ENCODE measurements around the gene MKX. TPM values are rescaled to one million over a fixed set of nuclear protein-coding genes. Genes with fewer than 3 reads are reported as not detected.

MKX gene
- total RNA-seq, 2 donors from 2014 or later: 0.22 to 0.63 TPM

DNA sequence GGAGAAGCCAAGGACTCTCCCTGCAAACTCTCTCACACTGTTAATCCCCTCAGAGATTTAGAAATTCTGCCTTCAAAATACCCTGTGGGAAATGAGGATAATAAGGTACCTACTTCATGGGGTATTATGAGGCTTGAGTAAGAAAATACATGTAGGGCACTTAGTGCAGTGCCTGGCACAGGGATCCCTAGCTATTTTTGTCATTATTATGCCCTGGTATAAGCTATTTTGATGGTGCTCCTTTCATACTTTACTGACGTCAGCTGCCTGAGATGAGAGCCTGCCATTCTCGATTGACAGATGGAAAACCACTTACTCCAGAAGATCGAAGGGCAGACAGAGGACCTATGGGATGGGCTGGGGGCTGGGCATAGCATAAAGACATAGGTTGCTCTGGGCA, 30.1 kb downstream of the MKX start:
- DNase-seq (ENCODE audit: low spot score): no peak
- Histone ChIP-seq H3K36me3 (no peaks in the 10 kb centered on the region), H3K27me3 (no peaks in the 10 kb centered on the region), H3K27ac (no peak overlapping the region), H3K9me3 (no peaks in the 10 kb centered on the region), H3K4me1 (peaks cover 0 to 7% of the 10 kb centered on the region in 2 donors), H3K4me3 (no peak overlapping the region)
- TF ChIP-seq, protein P1, sequence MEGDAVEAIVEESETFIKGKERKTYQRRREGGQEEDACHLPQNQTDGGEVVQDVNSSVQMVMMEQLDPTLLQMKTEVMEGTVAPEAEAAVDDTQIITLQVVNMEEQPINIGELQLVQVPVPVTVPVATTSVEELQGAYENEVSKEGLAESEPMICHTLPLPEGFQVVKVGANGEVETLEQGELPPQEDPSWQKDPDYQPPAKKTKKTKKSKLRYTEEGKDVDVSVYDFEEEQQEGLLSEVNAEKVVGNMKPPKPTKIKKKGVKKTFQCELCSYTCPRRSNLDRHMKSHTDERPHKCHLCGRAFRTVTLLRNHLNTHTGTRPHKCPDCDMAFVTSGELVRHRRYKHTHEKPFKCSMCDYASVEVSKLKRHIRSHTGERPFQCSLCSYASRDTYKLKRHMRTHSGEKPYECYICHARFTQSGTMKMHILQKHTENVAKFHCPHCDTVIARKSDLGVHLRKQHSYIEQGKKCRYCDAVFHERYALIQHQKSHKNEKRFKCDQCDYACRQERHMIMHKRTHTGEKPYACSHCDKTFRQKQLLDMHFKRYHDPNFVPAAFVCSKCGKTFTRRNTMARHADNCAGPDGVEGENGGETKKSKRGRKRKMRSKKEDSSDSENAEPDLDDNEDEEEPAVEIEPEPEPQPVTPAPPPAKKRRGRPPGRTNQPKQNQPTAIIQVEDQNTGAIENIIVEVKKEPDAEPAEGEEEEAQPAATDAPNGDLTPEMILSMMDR (IDR thresholded peaks at IDR 0.05): no peak

DNA sequence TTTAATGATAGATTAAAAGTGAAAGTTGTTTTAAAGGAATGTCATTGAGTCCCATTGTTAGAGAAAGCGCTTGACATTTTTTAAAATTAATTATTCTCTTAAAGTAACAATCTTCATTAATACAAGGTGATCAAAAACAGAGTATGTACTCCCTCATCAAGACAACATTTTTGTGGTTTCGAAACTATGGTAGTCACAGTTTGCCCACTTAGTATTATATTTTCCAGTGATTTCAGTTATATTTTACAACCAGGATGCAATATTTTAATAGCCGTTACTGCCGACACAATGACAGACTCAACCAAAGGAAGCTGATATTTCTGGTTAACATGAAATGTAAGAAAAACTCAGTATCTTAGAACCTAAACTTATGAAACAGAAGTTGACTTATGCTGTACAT, 31.3 kb downstream of the MKX start:
- Histone ChIP-seq H3K4me1 (peaks cover 0 to 7% of the 10 kb centered on the region in 2 donors), H3K9me3 (no peaks in the 10 kb centered on the region), H3K36me3 (no peaks in the 10 kb centered on the region), H3K27me3 (no peaks in the 10 kb centered on the region), H3K27ac (no peak overlapping the region), H3K4me3 (peak overlapping the region in 1 of 2 donors; percentile 11)
- TF ChIP-seq, protein P1 (IDR thresholded peaks at IDR 0.05): no peak
- no peak for DNase-seq (ENCODE audit: low spot score)

DNA sequence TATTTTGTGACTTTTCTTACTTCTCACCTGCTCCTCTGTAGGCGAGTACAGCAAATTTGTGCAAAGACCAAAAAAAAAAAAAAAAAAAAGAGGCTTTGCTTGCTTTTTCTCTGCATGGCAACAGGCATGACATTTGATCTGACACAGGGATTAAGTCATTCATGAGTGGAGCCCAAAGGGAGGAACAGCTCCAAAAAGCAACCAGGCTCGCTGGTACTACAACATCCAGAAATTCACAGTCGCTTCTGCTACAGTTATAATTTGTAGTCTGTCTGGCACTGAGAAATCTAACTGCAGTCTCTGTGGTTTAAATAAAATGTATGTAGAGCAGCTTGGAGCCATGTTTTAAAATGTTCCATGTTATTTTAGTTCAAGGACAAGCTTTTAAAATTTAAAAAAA, 31.7 kb downstream of the MKX start:
- Histone ChIP-seq H3K4me1 (peaks cover 0 to 7% of the 10 kb centered on the region in 2 donors), H3K9me3 (no peaks in the 10 kb centered on the region), H3K4me3 (peak overlapping the region in 1 of 2 donors; percentile 11), H3K27ac (no peak overlapping the region), H3K36me3 (no peaks in the 10 kb centered on the region), H3K27me3 (no peaks in the 10 kb centered on the region)
- DNase-seq (ENCODE audit: low spot score): no peak
- TF ChIP-seq, protein P1 (IDR thresholded peaks at IDR 0.05): no peak

DNA sequence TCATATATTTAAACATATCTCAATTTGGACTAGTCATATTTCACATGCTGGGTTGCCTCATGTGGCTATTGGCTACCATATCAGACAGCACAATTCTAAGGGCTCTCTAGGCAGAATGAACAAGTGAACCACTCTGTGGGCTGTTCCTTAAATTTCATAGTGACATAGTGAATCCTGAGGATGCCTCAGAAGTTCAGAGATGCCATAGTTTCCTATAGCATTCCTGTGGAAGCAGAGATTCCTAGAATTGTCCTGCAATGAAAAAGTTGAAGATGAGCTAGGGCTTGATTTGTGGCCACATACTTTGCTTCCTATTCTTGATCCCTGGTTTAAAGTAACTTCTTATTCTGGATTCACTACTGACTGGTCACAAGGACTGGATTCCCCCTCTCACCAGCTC, 35.6 kb downstream of the MKX start:
- H3K27ac ChIP-seq: no peak overlapping the region
- no peaks in the 10 kb centered on the region for H3K9me3 ChIP-seq
- no peaks in the 10 kb centered on the region for H3K27me3 ChIP-seq
- H3K36me3 ChIP-seq: no peaks in the 10 kb centered on the region
- H3K4me3 ChIP-seq: no peak overlapping the region
- TF ChIP-seq, protein P1 (IDR thresholded peaks at IDR 0.05): no peak
- peaks cover 0 to 3% of the 10 kb centered on the region in 2 donors for H3K4me1 ChIP-seq
- no peak for DNase-seq (ENCODE audit: low spot score)

DNA sequence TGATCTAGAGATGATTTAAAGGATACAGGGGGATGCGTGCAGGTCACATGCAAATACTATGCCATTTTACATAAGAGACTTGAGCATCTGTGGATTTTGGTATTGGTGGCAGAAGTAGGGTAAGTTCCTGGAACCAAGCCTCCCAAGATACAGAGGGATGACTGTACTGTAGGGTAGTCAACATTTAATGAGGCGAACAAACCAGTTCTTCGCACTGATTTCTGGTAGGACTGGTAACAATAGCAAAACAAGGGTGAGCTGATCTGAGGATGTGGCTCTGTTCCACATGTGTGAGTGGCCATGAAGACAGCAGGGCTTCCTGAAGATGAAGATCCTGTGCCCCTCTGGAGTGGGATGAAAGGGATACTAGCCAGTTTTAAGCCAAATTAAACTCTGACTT, 36.3 kb downstream of the MKX start:
- DNase-seq (ENCODE audit: low spot score): no peak
- TF ChIP-seq, protein P1 (IDR thresholded peaks at IDR 0.05): no peak
- H3K27ac ChIP-seq: no peak overlapping the region
- H3K4me1 ChIP-seq: no peaks in the 10 kb centered on the region
- H3K4me3 ChIP-seq: no peak overlapping the region
- H3K27me3 ChIP-seq: no peaks in the 10 kb centered on the region
- H3K9me3 ChIP-seq: no peaks in the 10 kb centered on the region
- no peaks in the 10 kb centered on the region for H3K36me3 ChIP-seq

DNA sequence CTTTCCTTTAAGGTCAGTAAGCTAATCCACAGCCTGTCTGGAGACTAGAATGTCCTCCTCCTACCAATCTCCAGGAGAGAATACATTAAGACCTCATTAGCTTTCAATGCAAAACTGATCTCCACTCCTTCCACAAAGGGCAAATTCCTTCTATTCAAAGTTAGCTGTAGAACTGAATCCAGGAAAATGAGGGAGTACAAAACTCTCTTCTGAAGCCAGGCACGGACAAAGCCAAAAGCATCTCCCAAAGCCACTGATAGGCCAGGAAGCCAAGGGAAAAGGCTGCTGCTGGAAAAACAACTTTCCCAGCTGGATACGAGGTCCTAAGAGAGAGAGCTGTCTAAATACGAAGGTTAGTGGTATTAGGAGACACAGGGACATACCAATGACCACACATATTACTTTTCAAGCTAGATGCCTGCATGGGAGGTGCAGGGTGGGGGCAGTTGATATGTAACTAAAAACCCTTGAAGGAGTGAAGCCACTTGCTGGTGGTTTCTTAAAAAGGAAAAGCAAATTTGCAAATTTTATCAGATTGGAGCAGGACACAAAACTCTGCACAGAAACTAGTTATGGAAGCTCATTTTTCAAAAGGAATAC, 43.6 kb downstream of the MKX start:
- no peaks in the 10 kb centered on the region for H3K36me3 ChIP-seq
- H3K4me1 ChIP-seq: no peaks in the 10 kb centered on the region
- no peaks in the 10 kb centered on the region for H3K27me3 ChIP-seq
- H3K4me3 ChIP-seq: no peak overlapping the region
- no peak for DNase-seq (ENCODE audit: low spot score)
- TF ChIP-seq, protein P1 (IDR thresholded peaks at IDR 0.05): no peak
- no peaks in the 10 kb centered on the region for H3K9me3 ChIP-seq
- no peak overlapping the region for H3K27ac ChIP-seq
